Measurements from ENCODE around the gene WFS1. TPM values are rescaled to one million over a fixed set of nuclear protein-coding genes. Genes with fewer than 3 reads are reported as not detected.

WFS1 gene
- total RNA-seq, 1 experiment from 2014 or later = 21.5 TPM

GRCh38 chr4:6275351-6275750 is 5.7 kb downstream of the WFS1 start:
- DNase-seq (ENCODE audit: low read depth, low spot score) = no peak
- Histone ChIP-seq H3K9ac (ENCODE audit: low read length) (no peak overlapping the region), H3K4me3 (replicated peaks in 1 of 2; ENCODE audit: low read depth in 1 of 2, low read length in 2 of 2) (no peak overlapping the region), H3K4me1 (ENCODE audit: control insufficient read depth in 1 of 2, insufficient read depth in 2 of 2, low read length in 2 of 2) (peaks cover 34 to 35% of the 10 kb centered on the region in 2 experiments), H3K79me2 (ENCODE audit: insufficient read depth, low read length) (peaks cover 6% of the 10 kb centered on the region; the same call in 1 of the 2 replicates), H3K9me3 (ENCODE audit: control insufficient read depth in 1 of 2, insufficient read depth in 1 of 2, low read depth in 1 of 2, low read length in 2 of 2) (no peaks in the 10 kb centered on the region), H3K27me3 (ENCODE audit: insufficient read depth, low read length) (no peaks in the 10 kb centered on the region), H4K20me1 (ENCODE audit: insufficient read depth) (no peaks in the 10 kb centered on the region), H3K4me2 (ENCODE audit: low read length) (no peak overlapping the region), H2AFZ (ENCODE audit: low read depth, low read length, poor library complexity, severe bottlenecking) (no peak overlapping the region), H3K9me2 (ENCODE audit: insufficient read depth) (no peaks in the 10 kb centered on the region), H3K36me3 (ENCODE audit: control insufficient read depth in 1 of 2, insufficient read depth in 2 of 2, low read length in 2 of 2) (no peaks in the 10 kb centered on the region), H3K27ac (ENCODE audit: low read depth, low read length) (no peak overlapping the region)
- no TSS peak for BruUV-seq (replicated peaks)
- ChIA-PET CTCF (no interaction called here), RAD21 (ENCODE audit: low non-redundant PET in 1 of 2, low total read pairs in 2 of 2, uncharacterized antibody in 2 of 2, unreplicated experiment in 2 of 2) (no interaction called here), POLR2A (no interaction called here)
- ATAC-seq = no peak
- intact Hi-C loops (cut with micrococcal nuclease) = no loop called here
- no peak for TF ChIP-seq YY1 (IDR thresholded peaks at IDR 0.05; ENCODE audit: extremely low read depth, insufficient replicate concordance, low read depth, low read length)
- TF ChIP-seq POLR2A (IDR thresholded peaks at IDR 0.05; ENCODE audit: borderline replicate concordance, extremely low read depth, insufficient read depth, insufficient read length) = no peak
- no peak for TF ChIP-seq ZNF274 (IDR thresholded peaks at IDR 0.05; ENCODE audit: low read depth, low read length)
- no peak for TF ChIP-seq SP1 (IDR thresholded peaks at IDR 0.05; ENCODE audit: low read depth)
- TF ChIP-seq POLR2AphosphoS5 (IDR thresholded peaks at IDR 0.05; ENCODE audit: low read depth, low read length) = no peak
- no peak for TF ChIP-seq ZFX (IDR thresholded peaks at IDR 0.05)
- no peak for TF ChIP-seq MAX (IDR thresholded peaks at IDR 0.05)
- TF ChIP-seq CBX3 (IDR thresholded peaks at IDR 0.05; ENCODE audit: low read depth) = no peak
- TF ChIP-seq SRF (IDR thresholded peaks at IDR 0.05; ENCODE audit: low read depth) = no peak
- TF ChIP-seq ZBTB33 (IDR thresholded peaks at IDR 0.05; ENCODE audit: extremely low read depth, insufficient replicate concordance, low read length) = no peak
- TF ChIP-seq JUND (IDR thresholded peaks at IDR 0.05) = no peak

Measured in HCT116 (cell line).